Embryonic facial prominence (tissue), 1 donor: ENCODE data around the gene LARGE2.

ENCODE experiments used
- DNase-seq: peaks from one replicate; pipeline ENCODE4 v3.0.0-alpha.2; 2016; ENCODE audit errors: extremely low spot score

The LARGE2 gene

GRCh38 chr11:45964911-45965389 is 42.5 kb downstream of the LARGE2 start:
- DNase-seq, result peak; percentile 42

GRCh38 chr11:45967506-45967905 is 45.0 kb downstream of the LARGE2 start:
- no peak for DNase-seq

- no peak for DNase-seq
These were observed 46.4 kb downstream of the LARGE2 start for GRCh38 chr11:45968901-45969300.

GRCh38 chr11:45973601-45974000 is 51.1 kb downstream of the LARGE2 start:
- DNase-seq, result no peak

- no peak for DNase-seq
These were observed 52.4 kb downstream of the LARGE2 start for GRCh38 chr11:45974806-45975205.
